Measurements from ENCODE around the gene ASB2. TPM values are rescaled to one million over a fixed set of nuclear protein-coding genes. Genes with fewer than 3 reads are reported as not detected.
A peak's percentile ranks its signal among the peaks of the same experiment; 100 is the strongest.

The ASB2 gene
- total and polyA plus RNA-seq, 2 of the 13 experiments (the other 11 are each of a cell fraction or from before 2014, with no cell fraction given), result 0.82 to 4.1 TPM

GRCh38 chr14:93951635-93952540 is 24.5 kb downstream of the ASB2 start:
- intact Hi-C loops (cut with micrococcal nuclease; ENCODE audit: unreplicated experiment) (loop anchor here (10.0 kb wide), 1 partner anchor 183 kb away; no protein-coding TSS in a partner anchor), in situ Hi-C loops (cut with HindIII; ENCODE audit: extremely low pct_ligation_motif_present, low pct_unique_long_range_greater_than_20kb) (no loop called here)
- TF ChIP-seq ZNF629 (CRISPR knock-in tag; conservative IDR thresholded peaks at IDR 0.05) (peak; percentile 63), ZNF34 (CRISPR knock-in tag; IDR thresholded peaks at IDR 0.05; ENCODE audit: borderline replicate concordance) (no peak)
- CTCF ChIA-PET (ENCODE audit: low intra/inter-chr PET ratio, low total read pairs), result no interaction called here
- no peak for FAIRE-seq
- Histone ChIP-seq H3K9ac (ENCODE audit: insufficient read depth, low read depth, low read length) (no peak overlapping the region), H2AFZ (ENCODE audit: low read length) (no peak overlapping the region), H3K9me3 (ENCODE audit: low read length) (no peaks in the 10 kb centered on the region), H3K4me3 (replicated peaks in 1 of 3; ENCODE audit: insufficient read depth in 1 of 3, low read depth in 2 of 3, low read length in 3 of 3) (no peak overlapping the region), H4K20me1 (ENCODE audit: insufficient read depth, low read length) (no peaks in the 10 kb centered on the region), H3K36me3 (replicated peaks in 1 of 2; ENCODE audit: control insufficient read depth in 1 of 2, insufficient read depth in 2 of 2, low read length in 2 of 2) (no peaks in the 10 kb centered on the region), H3K79me2 (ENCODE audit: insufficient read depth, low read length) (no peaks in the 10 kb centered on the region), H3K27me3 (ENCODE audit: control insufficient read depth in 1 of 2, insufficient read depth in 2 of 2, low read length in 2 of 2) (no peaks in the 10 kb centered on the region), H3K4me1 (ENCODE audit: insufficient read depth, low read length) (peaks cover 54% of the 10 kb centered on the region), H3K4me2 (ENCODE audit: low read depth, low read length) (no peak overlapping the region), H3K27ac (ENCODE audit: extremely low read length, insufficient read depth, low read length) (no peak overlapping the region)
- no TSS peak for BruUV-seq (replicated peaks)
- POLR2A ChIA-PET, result interaction anchor here (2.2 kb wide), 1 partner anchor 11 kb away, joined by 14 read pairs; no protein-coding TSS in a partner anchor
- WGBS (ENCODE audit: low lambda C conversion rate), result 34% methylated on average over 3 of the region's 7 CpGs
- DNase-seq (ENCODE audit: low spot score), result no peak
- ATAC-seq, result no peak

- Histone ChIP-seq H3K27ac (ENCODE audit: extremely low read length, insufficient read depth, low read length) (no peak overlapping the region), H3K27me3 (ENCODE audit: control insufficient read depth in 1 of 2, insufficient read depth in 2 of 2, low read length in 2 of 2) (no peaks in the 10 kb centered on the region), H2AFZ (ENCODE audit: low read length) (no peak overlapping the region), H4K20me1 (ENCODE audit: insufficient read depth, low read length) (no peaks in the 10 kb centered on the region), H3K4me2 (ENCODE audit: low read depth, low read length) (no peak overlapping the region), H3K9ac (ENCODE audit: insufficient read depth, low read depth, low read length) (no peak overlapping the region), H3K36me3 (replicated peaks in 1 of 2; ENCODE audit: control insufficient read depth in 1 of 2, insufficient read depth in 2 of 2, low read length in 2 of 2) (no peaks in the 10 kb centered on the region), H3K79me2 (ENCODE audit: insufficient read depth, low read length) (no peaks in the 10 kb centered on the region), H3K4me1 (ENCODE audit: insufficient read depth, low read length) (peaks cover 54% of the 10 kb centered on the region), H3K4me3 (replicated peaks in 1 of 3; ENCODE audit: insufficient read depth in 1 of 3, low read depth in 2 of 3, low read length in 3 of 3) (no peak overlapping the region), H3K9me3 (ENCODE audit: low read length) (no peaks in the 10 kb centered on the region)
- 86% methylated on average over 20 of the region's 20 CpGs for WGBS (ENCODE audit: low lambda C conversion rate)
- ATAC-seq (no peak), FAIRE-seq (no peak), DNase-seq (ENCODE audit: low spot score) (no peak)
- intact Hi-C loops (cut with micrococcal nuclease; ENCODE audit: unreplicated experiment) (loop anchor here (10.0 kb wide), 1 partner anchor 184 kb away; no protein-coding TSS in a partner anchor), in situ Hi-C loops (cut with HindIII; ENCODE audit: extremely low pct_ligation_motif_present, low pct_unique_long_range_greater_than_20kb) (no loop called here)
- ChIA-PET POLR2A (no interaction called here), CTCF (ENCODE audit: low intra/inter-chr PET ratio, low total read pairs) (no interaction called here)
- no peak for TF ChIP-seq ATF4 (CRISPR knock-in tag; IDR thresholded peaks at IDR 0.05)
- no peak for TF ChIP-seq ISX (CRISPR knock-in tag; conservative IDR thresholded peaks at IDR 0.05)
- 0 out of 2 replicates have a peak, but pooled peaks have one; percentile 47 for TF ChIP-seq ZBTB33 (CRISPR knock-in tag; IDR thresholded peaks at IDR 0.05)
- no peak for TF ChIP-seq ZBTB10 (CRISPR knock-in tag; IDR thresholded peaks at IDR 0.05; ENCODE audit: borderline replicate concordance)
- no peak for TF ChIP-seq CCAR2 (optimal IDR thresholded peaks at IDR 0.05; ENCODE audit: low read depth, low read length)
- TF ChIP-seq EZH2 (conservative IDR thresholded peaks at IDR 0.05; ENCODE audit: low read depth, low read length), result no peak
- BruUV-seq (replicated peaks), result no TSS peak
These were observed 25.3 kb downstream of the ASB2 start for GRCh38 chr14:93950948-93951634.
